HepG2 (cell line): ENCODE data around the gene SLX9.

Experiments
- ATF7 ChIP-seq, 2 experiments: fragments of 450-650 bp in 1 of 2; sonication (generic) in 1 of 2; formaldehyde crosslinking in 1 of 2; IDR thresholded peaks; 2 replicates each; pipeline versions ENCODE4 v1.4.0 to v1.6.1; 2016 to 2020; ENCODE audit warnings: antibody characterized with exemption in 1 of 2, mild to moderate bottlenecking in 1 of 2, missing genetic modification reagents in 1 of 2
- CBX5 ChIP-seq: sonication (generic); formaldehyde crosslinking; IDR thresholded peaks from 2 replicates; pipeline ENCODE4 v1.4.0; 2020; ENCODE audit warnings: missing genetic modification reagents, borderline replicate concordance
- HDAC6 ChIP-seq: fragments of 200-600 bp; sonication (generic); IDR thresholded peaks from 2 replicates; pipeline ENCODE4 v1.7.0; 2017; ENCODE audit warnings: mild to moderate bottlenecking, antibody characterized with exemption, low read length, low read depth
- MEF2D ChIP-seq: sonication (generic); formaldehyde crosslinking; IDR thresholded peaks from 2 replicates; pipeline ENCODE4 v1.5.1; 2020; ENCODE audit warnings: mild to moderate bottlenecking, missing genetic modification reagents
- MLLT10 ChIP-seq: sonication (generic); formaldehyde crosslinking; IDR thresholded peaks from 2 replicates; pipeline ENCODE4 v1.4.0; 2020; ENCODE audit warnings: missing genetic modification reagents
- NFIC ChIP-seq: IDR thresholded peaks from 2 replicates; pipeline ENCODE4 v1.6.1; 2012; ENCODE audit warnings: mild to moderate bottlenecking, low read length, inconsistent platforms
- POLR2AphosphoS5 ChIP-seq: IDR thresholded peaks from 2 replicates; pipeline ENCODE4 v1.6.1; 2012; ENCODE audit warnings: low read depth, low read length
- TAF1 ChIP-seq: sonication (generic); formaldehyde crosslinking; IDR thresholded peaks from 2 replicates; pipeline ENCODE4 v1.4.0; 2020; ENCODE audit warnings: missing genetic modification reagents
- ZFP1 ChIP-seq: IDR thresholded peaks from 2 replicates; pipeline ENCODE4 v1.6.1; 2016
- ZNF570 ChIP-seq: sonication (generic); formaldehyde crosslinking; IDR thresholded peaks from 2 replicates; pipeline ENCODE4 v1.4.0; 2020; ENCODE audit warnings: mild to moderate bottlenecking, missing genetic modification reagents, borderline replicate concordance
- ZZZ3 ChIP-seq: sonication (generic); formaldehyde crosslinking; IDR thresholded peaks from 2 replicates; pipeline ENCODE4 v1.4.0; 2020; ENCODE audit warnings: missing genetic modification reagents, mild to moderate bottlenecking, borderline replicate concordance
- TF ChIP-seq, protein P1 (sequence below): sonication (generic); formaldehyde crosslinking; IDR thresholded peaks from 2 replicates; pipeline ENCODE4 v1.5.0; 2020; ENCODE audit warnings: mild to moderate bottlenecking, missing genetic modification reagents, moderate library complexity
- TF ChIP-seq, protein P2 (sequence below): sonication (generic); formaldehyde crosslinking; IDR thresholded peaks from 2 replicates; pipeline ENCODE4 v1.4.0; 2020; ENCODE audit warnings: missing genetic modification reagents

DNA sequence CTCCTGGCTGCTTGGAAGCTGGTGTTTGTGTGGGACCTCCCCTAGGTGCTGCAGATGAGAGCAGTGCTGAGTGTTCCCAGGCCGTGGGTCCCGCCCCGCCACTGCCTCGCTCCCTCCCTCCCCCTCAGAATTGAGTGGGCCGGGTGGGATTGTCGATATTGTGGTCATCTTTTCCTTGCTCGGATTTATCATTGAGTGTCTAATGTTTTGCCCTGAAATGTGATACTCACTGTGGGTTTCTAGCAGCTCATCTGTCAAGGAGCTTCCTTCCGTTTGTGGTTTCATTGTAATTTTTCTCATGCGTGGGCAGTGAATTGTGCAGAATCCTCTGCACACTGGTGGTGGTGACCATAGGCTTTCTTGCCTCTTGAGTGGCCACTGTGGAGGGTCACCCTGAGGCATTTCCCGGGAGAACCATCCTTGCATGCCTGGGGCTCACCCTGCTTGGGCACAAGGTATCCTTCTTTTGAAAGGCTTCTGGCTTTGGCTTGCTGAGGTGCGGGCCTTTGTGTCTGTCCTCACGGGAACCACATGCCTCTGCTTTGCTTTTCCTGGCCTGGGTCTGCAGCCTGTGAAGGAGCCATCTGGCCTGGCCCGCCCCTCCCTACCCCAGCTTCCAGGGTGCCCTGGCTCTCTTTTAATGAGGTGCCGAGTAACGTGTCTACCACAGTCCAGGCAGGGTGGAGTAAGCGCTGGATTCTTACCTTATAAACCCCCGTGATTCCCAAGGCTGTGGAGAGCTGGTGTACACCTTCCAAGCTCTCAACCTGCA lies 25.6 kb downstream of the SLX9 start:
- TF ChIP-seq, protein P1, sequence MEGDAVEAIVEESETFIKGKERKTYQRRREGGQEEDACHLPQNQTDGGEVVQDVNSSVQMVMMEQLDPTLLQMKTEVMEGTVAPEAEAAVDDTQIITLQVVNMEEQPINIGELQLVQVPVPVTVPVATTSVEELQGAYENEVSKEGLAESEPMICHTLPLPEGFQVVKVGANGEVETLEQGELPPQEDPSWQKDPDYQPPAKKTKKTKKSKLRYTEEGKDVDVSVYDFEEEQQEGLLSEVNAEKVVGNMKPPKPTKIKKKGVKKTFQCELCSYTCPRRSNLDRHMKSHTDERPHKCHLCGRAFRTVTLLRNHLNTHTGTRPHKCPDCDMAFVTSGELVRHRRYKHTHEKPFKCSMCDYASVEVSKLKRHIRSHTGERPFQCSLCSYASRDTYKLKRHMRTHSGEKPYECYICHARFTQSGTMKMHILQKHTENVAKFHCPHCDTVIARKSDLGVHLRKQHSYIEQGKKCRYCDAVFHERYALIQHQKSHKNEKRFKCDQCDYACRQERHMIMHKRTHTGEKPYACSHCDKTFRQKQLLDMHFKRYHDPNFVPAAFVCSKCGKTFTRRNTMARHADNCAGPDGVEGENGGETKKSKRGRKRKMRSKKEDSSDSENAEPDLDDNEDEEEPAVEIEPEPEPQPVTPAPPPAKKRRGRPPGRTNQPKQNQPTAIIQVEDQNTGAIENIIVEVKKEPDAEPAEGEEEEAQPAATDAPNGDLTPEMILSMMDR (CRISPR knock-in tag): no peak
- TF ChIP-seq CBX5 (CRISPR knock-in tag) (no peak), ZNF570 (CRISPR knock-in tag) (no peak), NFIC (no peak), ZFP1 (CRISPR knock-in tag) (no peak), ATF7 (IDR thresholded peaks at IDR 0.05) (no peak), ATF7 (CRISPR knock-in tag; IDR thresholded peaks at IDR 0.05) (no peak), MLLT10 (CRISPR knock-in tag) (no peak), ZZZ3 (CRISPR knock-in tag) (no peak), POLR2AphosphoS5 (no peak), TAF1 (CRISPR knock-in tag) (no peak), MEF2D (CRISPR knock-in tag) (no peak), HDAC6 (no peak)
- TF ChIP-seq, protein P2, sequence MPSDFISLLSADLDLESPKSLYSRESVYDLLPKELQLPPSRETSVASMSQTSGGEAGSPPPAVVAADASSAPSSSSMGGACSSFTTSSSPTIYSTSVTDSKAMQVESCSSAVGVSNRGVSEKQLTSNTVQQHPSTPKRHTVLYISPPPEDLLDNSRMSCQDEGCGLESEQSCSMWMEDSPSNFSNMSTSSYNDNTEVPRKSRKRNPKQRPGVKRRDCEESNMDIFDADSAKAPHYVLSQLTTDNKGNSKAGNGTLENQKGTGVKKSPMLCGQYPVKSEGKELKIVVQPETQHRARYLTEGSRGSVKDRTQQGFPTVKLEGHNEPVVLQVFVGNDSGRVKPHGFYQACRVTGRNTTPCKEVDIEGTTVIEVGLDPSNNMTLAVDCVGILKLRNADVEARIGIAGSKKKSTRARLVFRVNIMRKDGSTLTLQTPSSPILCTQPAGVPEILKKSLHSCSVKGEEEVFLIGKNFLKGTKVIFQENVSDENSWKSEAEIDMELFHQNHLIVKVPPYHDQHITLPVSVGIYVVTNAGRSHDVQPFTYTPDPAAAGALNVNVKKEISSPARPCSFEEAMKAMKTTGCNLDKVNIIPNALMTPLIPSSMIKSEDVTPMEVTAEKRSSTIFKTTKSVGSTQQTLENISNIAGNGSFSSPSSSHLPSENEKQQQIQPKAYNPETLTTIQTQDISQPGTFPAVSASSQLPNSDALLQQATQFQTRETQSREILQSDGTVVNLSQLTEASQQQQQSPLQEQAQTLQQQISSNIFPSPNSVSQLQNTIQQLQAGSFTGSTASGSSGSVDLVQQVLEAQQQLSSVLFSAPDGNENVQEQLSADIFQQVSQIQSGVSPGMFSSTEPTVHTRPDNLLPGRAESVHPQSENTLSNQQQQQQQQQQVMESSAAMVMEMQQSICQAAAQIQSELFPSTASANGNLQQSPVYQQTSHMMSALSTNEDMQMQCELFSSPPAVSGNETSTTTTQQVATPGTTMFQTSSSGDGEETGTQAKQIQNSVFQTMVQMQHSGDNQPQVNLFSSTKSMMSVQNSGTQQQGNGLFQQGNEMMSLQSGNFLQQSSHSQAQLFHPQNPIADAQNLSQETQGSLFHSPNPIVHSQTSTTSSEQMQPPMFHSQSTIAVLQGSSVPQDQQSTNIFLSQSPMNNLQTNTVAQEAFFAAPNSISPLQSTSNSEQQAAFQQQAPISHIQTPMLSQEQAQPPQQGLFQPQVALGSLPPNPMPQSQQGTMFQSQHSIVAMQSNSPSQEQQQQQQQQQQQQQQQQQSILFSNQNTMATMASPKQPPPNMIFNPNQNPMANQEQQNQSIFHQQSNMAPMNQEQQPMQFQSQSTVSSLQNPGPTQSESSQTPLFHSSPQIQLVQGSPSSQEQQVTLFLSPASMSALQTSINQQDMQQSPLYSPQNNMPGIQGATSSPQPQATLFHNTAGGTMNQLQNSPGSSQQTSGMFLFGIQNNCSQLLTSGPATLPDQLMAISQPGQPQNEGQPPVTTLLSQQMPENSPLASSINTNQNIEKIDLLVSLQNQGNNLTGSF (CRISPR knock-in tag): no peak
